ENCODE data around the gene NBL1. TPM values are rescaled to one million over a fixed set of nuclear protein-coding genes. Genes with fewer than 3 reads are reported as not detected.
A peak's percentile ranks its signal among the peaks of the same experiment; 100 is the strongest.

Gene NBL1
- total RNA-seq, 1 experiment from 2014 or later, result 40.5 TPM

DNA sequence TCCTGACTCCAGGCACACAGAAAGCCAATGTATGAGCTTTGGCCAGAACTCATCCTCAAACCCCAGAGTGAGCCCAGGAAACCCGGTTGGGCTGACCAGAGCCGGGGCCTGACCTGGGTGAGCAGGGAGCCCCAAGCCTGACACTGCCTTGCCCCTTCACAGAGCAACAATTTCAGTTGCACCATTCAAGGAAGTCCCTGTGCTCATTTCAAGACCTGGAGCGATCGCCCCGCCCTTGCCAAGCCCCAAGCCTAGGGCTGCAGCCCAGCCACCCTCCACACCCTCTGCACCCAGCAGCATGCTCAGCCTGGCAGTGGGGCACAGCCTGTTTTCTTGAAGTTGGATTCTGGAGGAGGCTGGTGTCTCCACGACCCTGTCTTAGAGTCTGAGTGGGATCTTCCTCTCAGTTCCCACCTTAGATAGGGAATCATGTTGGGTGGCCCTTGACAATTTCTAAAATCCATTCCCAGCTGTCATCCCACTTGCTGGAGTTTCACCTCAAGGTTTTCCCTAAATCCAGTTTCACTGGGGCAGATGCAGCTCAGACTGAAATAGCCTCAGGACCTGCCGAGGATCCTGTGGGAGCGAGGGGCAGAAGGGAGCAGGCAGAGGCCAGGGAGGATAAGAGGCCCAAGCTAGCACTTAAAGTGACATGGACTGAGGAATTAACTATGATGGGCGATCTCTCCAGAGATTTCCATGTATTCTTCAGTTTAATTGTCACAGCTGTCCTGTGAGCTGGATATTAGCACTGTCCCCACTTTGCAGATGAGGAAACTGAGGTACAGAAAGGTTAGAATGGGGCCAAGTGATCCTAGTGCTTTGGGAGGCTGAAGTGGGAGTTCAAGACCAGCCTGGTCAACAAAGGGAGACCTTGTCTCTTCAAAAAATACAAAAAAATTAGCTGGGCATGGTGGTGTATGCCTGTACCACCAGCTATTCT is 2.5 kb downstream of the NBL1 start:
- no peak for DNase-seq (ENCODE audit: low read depth)

DNA sequence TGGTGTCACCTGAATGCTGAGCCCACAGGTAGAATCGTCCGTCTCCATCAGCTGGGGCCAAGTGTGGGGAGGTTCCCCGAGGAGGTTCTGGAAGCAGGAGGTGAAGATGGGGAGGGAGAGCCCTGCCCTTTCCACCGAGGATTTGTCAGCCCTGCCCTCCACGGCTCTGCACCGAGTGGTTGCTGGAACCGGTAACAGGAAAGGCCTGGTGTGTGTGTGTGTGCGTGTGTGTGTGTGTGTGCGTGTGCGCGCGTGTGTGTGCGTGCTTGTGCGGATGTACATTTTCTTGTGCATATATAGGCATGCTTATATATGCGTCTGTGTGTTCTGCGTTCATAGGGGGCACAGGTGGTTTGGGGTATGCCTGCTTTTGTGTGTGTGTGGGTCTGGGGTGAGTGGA is 3.5 kb downstream of the NBL1 start:
- no peak for DNase-seq (ENCODE audit: low read depth)

DNA sequence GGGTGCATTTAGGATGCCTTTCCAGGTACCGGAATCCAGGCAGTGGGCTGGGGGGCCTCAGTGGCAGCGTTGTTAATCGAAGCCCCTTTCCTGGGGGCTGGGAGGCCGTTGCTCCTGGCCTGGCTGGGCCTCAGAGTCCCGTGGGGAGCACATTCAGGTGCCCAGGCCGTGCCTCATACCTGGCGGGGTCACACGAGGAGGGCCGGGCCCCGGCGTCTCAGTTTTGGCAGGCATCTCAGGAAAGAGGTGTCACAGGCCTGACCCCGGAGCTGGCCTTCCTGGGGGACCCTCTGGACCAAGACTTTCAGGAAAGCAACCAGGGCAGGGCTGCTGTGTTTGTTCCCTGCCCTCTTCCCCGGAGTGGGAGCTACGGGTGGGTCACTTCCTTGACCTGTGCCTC is 4.1 kb downstream of the NBL1 start:
- no peak for DNase-seq (ENCODE audit: low read depth)

DNA sequence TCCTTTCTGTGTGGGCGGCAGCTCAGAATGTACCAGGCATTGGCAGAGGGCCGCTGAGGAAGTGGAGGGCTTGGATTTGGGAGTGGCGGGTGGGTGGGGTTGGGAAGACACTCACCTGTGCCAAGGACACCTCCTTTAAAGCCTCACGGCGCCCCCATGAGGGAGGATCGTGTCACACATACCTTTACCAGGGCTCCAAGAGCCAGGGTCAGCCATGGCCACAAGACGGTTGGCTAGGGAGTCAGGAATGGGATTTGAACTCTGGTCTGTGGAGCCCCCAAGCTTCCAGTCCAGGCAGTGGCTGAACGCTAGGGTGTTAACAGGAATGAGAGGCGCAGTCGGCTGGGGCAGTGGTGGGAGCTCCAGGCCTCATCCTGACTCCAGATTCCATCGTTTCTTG is 4.6 kb downstream of the NBL1 start:
- peak; percentile 57 for DNase-seq (ENCODE audit: low read depth)

DNA sequence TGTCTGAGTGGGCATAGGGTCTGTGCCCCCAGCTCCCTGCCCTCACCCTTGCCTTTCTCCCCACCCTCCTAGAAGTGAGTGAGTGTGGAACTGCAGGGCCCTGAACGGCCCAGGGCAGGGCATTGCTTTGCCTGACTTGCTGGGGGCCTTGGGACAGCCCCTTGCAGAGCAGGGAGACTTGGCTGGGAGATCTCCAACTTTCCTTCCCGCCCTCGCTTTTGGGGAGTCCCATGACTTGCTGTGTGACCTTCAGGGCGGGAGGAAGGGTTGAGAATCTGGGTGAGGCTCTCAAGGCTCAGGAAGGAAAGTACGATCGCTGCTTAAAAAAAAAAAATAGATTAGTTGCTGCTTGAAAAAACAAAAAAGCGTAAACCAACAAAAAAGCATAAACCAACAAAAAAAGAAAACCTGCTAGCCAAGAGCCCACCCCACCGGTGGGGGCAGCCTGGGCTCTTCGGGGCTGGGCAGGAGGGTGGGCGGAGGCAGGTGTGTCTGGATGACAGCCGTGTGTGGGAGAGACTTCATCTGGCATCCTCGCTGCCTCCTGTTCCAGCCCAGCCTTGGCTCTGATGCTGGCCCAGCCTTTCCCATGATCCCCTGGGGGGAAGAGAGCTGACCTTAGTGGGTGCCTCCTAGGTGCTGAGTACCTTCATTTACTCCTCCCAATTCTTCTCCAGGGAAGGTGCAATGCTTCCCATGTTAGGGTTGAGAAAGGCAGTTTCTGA is 6.5 kb downstream of the NBL1 start:
- DNase-seq (ENCODE audit: low read depth), result no peak

DNA sequence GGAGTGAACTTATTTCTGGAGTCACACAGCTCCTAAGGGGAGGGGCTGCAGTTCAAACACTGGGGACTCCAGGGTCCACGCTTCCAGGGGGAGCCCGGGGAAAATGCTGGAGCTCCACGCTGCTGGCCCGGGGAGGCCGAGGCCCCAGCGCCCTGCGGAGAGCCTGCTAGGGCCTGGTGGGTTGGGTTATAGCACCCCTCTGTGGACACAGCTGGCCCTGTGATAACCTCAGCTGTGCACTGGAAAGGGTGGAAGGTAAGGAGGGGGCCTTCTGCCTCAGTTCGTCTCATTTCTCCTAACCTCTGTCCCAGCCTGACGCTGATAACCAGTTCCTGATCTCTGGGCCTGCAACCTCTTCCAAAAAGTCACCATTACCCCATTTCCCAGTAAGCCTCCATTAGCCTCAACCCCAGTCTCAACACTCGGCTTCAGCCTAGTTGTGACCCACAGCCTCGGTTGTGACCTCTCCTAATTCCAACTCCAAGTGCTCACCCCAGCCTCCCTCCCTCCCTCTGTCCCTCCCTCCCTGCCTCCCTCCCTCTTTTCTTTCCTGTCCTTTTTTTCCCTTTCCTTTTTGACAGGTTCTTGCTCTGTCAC is 7.1 kb downstream of the NBL1 start:
- DNase-seq (ENCODE audit: low read depth), result peak; percentile 69

DNA sequence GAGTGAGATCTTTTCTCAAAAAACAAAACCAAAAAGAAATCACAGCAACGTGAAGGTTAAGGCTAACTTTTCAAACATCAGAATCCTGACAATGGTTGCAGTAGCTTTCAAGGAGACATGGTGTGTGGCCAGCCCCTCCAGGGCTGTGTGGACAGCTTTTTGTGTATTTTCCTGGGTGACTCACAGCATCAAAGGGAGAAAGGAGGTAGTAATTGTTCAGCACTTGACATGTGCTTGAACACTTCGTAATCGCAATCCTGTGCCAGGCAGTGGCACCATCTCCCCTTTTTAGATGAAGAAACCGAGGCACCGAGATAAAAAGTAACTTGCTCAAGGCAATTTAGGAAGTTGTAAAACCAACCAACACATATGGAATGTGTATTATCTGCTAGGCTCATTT is 10.3 kb downstream of the NBL1 start:
- peak; percentile 79 for DNase-seq (ENCODE audit: low read depth)

DNA sequence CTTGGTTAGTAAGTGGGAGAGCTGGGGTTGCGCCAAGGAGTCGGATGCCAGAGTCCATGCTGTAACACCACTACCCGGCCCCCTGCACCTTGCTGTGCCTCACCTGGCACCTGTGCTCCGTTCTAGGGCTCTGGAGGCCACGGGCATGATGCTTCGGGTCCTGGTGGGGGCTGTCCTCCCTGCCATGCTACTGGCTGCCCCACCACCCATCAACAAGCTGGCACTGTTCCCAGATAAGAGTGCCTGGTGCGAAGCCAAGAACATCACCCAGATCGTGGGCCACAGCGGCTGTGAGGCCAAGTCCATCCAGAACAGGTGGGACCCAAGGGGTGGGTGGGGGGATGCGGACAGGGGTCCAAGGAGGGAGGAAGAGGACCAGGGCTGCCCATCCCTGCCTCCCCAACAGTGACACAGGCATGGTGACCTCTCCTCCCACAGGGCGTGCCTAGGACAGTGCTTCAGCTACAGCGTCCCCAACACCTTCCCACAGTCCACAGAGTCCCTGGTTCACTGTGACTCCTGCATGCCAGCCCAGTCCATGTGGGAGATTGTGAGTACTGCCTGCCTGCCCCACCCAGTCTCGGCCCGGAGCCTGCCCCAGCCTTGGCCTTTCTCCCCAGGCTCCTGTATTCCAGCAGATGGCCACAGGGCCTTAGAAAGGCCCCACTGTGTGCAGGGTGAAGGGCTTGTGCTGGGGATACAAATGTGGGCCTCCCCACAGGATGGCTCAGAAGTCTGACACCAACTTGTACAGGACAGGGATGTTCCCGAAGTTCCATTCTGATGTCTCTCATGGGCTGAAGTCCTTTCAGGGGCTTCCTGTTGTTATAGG is 11.0 kb downstream of the NBL1 start:
- no peak for DNase-seq (ENCODE audit: low read depth)

DNA sequence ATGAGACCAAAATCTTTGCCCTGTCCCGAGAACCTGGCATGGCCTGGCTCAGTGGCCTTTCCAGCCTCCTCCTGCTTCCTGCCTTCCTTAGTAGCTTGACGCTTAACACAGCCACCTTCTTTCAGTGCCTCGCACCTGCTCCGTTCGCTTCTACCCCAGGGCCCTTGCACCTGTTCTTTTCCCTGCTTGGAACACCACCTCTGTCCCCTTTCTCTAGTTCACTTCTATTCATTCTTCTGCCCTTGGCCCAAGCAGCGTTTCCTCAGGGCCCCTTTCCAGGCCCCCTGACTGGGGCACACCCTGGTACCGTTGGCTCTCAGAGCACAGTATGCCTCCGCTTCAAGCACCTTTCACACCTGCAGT is 11.6 kb downstream of the NBL1 start:
- DNase-seq (ENCODE audit: low read depth), result no peak

DNA sequence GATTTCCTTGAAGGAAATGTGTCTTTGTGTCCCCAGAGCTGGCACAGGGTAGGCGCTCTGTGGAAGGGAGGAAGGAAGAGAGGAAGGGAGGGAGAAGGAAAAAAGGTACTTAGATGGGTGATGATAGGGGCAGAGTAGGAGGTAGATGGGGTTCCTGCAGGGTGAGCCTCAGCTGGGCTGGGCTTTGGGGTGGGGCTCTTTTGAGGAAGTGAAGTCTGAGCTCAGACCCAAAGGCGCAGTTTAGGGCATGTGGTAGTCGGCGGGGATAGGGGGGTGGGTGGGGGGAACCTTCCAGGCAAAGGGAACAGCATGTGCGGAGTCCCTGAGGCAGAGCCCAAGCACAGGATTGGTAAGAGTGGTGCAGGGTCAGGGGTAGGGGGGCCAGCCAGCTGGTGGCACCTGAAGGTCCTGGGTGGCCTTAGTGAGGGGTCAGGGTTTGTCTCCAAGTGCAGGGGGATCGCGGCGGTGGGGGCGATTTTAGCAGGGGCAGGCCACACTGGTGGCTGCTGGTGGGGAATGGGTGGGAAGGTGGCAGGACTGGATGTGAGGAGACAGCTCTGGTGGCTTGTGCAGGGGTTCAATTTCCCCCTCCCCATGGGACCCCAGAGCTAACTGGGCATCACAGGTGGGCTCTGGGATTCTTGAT is 12.1 kb downstream of the NBL1 start:
- no peak for DNase-seq (ENCODE audit: low read depth)

DNA sequence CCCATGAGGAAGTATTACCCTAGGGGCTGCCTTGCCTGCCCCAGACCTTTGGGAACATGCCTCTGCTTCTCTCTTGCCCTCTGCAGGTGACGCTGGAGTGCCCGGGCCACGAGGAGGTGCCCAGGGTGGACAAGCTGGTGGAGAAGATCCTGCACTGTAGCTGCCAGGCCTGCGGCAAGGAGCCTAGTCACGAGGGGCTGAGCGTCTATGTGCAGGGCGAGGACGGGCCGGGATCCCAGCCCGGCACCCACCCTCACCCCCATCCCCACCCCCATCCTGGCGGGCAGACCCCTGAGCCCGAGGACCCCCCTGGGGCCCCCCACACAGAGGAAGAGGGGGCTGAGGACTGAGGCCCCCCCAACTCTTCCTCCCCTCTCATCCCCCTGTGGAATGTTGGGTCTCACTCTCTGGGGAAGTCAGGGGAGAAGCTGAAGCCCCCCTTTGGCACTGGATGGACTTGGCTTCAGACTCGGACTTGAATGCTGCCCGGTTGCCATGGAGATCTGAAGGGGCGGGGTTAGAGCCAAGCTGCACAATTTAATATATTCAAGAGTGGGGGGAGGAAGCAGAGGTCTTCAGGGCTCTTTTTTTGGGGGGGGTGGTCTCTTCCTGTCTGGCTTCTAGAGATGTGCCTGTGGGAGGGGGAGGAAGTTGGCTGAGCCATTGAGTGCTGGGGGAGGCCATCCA is 12.8 kb downstream of the NBL1 start:
- DNase-seq (ENCODE audit: low read depth), result no peak

DNA sequence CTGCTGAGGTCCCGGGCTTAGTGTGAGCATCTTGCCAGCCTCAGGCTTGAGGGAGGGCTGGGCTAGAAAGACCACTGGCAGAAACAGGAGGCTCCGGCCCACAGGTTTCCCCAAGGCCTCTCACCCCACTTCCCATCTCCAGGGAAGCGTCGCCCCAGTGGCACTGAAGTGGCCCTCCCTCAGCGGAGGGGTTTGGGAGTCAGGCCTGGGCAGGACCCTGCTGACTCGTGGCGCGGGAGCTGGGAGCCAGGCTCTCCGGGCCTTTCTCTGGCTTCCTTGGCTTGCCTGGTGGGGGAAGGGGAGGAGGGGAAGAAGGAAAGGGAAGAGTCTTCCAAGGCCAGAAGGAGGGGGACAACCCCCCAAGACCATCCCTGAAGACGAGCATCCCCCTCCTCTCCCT is 13.4 kb downstream of the NBL1 start:
- no peak for DNase-seq (ENCODE audit: low read depth)

DNA sequence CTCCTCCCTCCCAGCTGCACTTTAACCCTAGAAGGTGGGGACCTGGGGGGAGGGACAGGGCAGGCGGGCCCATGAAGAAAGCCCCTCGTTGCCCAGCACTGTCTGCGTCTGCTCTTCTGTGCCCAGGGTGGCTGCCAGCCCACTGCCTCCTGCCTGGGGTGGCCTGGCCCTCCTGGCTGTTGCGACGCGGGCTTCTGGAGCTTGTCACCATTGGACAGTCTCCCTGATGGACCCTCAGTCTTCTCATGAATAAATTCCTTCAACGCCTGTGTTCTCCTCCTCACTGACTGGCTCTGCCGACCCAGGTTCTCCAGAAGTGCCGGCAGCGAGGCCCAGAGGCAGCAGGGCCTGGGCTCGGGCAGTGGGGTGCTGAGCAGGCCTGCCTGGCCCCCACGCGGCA is 14.1 kb downstream of the NBL1 start:
- DNase-seq (ENCODE audit: low read depth), result no peak

DNA sequence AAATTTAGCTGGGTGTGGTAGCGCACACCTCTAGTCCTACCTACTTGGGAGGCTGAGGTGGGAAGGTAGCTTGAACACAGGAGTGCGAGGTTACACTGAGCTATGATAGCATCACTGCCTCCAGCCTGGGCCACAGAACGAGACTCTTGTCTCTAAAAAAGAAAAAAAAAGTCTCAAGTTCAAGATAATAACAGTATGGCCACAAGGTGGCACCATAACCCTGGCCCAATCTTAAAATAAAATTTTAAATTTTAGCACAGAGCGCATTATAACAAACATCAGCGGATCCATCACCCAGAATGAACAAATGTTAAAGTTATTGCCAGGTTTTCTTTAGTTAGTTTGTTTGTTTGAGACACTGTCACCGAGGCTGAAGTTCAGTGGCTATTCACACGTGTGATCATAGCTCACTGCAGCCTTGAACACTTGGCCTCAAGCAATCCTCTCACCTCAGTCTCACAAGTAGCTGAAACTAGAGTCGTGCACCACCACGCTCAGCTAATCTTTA is 17.7 kb downstream of the NBL1 start:
- DNase-seq (ENCODE audit: low read depth), result no peak

DNA sequence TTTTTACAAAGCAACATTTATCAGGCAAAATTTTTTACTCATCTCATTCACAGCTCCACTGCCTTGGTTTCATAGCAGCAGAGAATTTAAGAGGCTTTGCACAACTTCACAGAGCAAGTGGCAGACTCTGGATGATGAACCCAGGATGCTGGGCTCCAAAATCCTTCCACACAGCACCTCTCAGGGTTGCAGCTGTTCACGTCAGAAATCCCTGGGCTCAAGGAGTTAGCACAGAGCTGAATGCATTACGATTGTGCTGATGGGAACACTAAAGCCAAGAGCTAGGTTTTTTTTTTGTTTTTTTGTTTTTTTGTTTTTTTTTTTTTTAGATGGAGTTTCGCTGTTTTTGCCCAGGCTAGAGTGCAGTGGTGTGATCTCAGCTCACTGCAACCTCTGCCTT is 18.2 kb downstream of the NBL1 start:
- DNase-seq (ENCODE audit: low read depth), result no peak

DNA sequence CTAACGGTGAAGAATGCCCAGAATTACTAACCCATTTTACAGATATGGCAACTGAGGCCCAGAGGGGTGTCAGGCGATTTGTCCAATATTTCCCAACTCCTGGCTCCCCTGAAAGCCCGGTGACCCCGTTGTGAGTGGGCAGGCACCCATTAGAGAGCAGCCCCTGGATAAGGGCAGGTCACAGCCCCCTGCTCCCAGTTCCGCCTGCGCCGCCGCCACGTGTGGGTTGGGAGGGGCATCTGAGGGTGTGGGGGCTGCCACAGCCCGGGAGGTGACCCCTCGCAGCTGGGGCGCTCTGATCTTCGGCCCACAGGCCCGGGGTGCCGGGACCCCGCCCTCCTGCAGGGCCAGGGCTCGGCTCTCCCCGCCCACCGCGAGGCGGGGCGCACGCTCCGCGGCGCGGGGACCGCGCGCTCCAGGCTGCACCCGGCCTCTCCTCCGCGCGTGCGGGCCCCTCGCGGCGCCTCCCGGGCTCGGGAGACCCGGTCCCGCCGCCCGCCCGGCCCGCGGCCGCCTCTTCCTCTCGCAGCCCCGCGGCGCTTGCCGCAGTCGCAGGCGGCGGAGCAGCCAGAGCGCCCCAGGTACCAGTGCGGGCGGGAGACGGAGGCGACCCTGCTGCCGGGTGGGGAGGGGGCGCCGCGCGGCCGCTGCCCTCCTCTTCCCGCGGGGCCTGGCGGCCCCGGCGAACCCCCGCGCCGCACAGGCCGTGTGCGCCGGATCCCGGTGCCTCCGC is 20.5 kb downstream of the NBL1 start, which contains the start of gene HTR6:
HTR6 (plus strand) TSS at position 423 of the 733 bp plus-strand sequence. CDS start 879 bp downstream, outside the sequence.
- DNase-seq (ENCODE audit: low read depth), result no peak

DNA sequence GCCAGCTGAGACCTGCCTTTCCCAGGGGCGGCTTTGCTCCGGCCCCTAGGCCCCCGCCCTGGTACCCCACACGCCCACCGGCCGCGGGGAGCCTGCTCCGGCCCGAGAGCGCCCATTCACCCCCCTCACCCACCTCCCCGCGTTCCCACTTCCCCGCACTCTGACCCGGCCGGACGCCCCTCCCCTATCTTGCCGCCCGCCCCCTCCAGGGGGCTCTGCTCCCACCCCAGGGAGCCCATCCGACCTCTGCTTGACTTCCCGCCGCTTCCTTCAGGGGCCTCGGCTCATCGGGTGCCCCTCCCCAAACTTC is 21.0 kb downstream of the NBL1 start:
- no peak for DNase-seq (ENCODE audit: low read depth)

DNA sequence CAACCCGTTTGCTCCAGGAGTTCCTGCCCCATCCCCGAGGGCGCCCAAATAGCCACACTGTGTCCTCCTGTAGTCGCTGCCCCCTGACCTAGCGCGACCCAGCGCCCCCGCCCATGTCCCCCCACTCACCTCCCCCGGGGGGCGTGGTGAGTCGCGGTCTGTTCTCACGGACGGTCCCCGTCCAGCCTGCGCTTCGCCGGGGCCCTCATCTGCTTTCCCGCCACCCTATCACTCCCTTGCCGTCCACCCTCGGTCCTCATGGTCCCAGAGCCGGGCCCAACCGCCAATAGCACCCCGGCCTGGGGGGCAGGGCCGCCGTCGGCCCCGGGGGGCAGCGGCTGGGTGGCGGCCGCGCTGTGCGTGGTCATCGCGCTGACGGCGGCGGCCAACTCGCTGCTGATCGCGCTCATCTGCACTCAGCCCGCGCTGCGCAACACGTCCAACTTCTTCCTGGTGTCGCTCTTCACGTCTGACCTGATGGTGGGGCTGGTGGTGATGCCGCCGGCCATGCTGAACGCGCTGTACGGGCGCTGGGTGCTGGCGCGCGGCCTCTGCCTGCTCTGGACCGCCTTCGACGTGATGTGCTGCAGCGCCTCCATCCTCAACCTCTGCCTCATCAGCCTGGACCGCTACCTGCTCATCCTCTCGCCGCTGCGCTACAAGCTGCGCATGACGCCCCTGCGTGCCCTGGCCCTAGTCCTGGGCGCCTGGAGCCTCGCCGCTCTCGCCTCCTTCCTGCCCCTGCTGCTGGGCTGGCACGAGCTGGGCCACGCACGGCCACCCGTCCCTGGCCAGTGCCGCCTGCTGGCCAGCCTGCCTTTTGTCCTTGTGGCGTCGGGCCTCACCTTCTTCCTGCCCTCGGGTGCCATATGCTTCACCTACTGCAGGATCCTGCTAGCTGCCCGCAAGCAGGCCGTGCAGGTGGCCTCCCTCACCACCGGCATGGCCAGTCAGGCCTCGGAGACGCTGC is 21.7 kb downstream of the NBL1 start:
- DNase-seq (ENCODE audit: low read depth), result no peak

DNA sequence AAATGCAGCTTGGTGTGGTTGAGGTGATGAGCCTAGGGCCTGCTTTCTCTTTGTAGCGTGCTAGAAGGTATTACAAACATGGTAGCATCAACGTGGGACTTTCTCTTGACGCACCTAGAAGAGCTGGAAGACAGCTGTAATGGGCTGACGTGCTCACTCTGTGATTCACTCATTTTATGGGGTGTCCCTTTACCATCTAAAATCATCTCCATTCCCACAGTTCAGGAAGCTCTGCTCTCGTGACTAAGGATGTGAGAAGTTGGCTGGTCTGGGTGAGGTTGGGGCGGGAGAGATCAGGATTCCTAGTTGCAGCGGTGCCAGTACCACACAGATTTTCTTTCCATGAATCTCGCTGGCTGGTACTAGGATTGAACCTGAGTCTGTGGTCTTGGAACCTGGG is 24.8 kb downstream of the NBL1 start:
- peak; percentile 59 for DNase-seq (ENCODE audit: low read depth)
